ENCODE data around the gene IRF2BP1.

IRF2BP1 gene

DNA sequence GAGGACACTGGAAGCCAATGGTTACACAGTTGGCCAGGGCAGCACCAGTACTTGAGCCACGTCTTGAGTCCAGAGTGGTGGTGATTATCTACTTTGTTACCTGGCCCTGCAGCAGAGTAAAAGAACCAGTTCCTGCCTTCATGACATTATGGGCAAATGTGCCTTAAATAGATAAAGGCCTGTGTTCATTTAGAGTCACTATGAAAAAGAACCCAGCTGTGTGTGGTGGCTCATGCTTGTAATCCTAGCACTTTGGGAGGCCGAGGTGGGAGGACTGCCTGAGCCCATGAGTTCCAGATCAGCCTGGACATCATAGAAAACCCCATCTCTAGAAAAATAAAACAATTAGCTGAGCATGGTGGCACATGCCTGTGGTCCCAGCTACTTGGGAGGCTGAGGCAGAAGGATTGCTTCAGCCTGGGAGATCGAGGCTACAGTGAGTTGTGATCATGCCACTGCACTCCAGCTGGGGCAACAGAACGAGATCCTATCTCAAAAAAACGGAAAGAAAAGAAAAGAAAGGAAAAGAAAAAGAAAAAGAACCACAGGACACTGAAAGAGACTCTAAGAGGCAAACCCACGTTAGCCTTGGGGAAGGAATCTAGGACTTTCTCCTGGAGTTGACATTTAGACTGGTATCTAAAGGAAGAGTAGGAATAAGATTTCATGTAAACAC is 3.4 kb upstream of the IRF2BP1 start:
- no peak overlapping the region for H3K4me3 ChIP-seq (replicated peaks; ENCODE audit: insufficient read depth, low read length)
- no peaks in the 10 kb centered on the region for H3K27me3 ChIP-seq (ENCODE audit: insufficient read depth, poor library complexity, severe bottlenecking)
- H3K27ac ChIP-seq (replicated peaks) = no peak overlapping the region
- no peak for DNase-seq (ENCODE audit: low read depth in 1 of 2, low spot score in 1 of 2)
- TF ChIP-seq POLR2AphosphoS5 (IDR thresholded peaks at IDR 0.05; ENCODE audit: low read depth) (no peak), SPI1 (IDR thresholded peaks at IDR 0.05; ENCODE audit: borderline replicate concordance, low read depth) (no peak)
- TF ChIP-seq, protein P1, sequence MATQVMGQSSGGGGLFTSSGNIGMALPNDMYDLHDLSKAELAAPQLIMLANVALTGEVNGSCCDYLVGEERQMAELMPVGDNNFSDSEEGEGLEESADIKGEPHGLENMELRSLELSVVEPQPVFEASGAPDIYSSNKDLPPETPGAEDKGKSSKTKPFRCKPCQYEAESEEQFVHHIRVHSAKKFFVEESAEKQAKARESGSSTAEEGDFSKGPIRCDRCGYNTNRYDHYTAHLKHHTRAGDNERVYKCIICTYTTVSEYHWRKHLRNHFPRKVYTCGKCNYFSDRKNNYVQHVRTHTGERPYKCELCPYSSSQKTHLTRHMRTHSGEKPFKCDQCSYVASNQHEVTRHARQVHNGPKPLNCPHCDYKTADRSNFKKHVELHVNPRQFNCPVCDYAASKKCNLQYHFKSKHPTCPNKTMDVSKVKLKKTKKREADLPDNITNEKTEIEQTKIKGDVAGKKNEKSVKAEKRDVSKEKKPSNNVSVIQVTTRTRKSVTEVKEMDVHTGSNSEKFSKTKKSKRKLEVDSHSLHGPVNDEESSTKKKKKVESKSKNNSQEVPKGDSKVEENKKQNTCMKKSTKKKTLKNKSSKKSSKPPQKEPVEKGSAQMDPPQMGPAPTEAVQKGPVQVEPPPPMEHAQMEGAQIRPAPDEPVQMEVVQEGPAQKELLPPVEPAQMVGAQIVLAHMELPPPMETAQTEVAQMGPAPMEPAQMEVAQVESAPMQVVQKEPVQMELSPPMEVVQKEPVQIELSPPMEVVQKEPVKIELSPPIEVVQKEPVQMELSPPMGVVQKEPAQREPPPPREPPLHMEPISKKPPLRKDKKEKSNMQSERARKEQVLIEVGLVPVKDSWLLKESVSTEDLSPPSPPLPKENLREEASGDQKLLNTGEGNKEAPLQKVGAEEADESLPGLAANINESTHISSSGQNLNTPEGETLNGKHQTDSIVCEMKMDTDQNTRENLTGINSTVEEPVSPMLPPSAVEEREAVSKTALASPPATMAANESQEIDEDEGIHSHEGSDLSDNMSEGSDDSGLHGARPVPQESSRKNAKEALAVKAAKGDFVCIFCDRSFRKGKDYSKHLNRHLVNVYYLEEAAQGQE (IDR thresholded peaks at IDR 0.05; ENCODE audit: insufficient replicate concordance, low read depth) = no peak

DNA sequence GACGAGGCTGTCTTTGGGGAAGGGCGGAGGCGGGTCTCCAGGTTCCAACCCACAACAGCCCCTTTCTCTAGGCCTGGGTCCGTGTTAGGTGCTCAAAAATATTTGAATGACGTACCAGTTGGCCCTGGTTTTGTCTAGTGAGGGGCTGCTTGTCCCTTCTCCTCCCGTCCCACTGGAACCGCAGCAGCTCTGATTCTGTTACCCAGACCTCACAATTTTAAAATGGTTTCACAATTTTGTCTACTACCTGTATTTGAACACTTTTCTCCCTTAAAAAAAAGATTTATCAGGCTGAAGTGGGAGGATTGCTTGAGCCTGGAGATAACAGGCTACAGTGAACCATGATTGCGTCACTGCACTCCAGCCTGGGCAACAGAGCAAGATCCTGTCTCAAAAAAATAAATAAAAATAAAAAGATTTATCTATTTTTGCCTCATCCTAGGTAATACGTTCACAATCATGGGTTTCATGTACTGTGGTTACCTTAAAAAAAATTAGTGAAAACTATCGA is 1.3 kb upstream of the IRF2BP1 start:
- peak overlapping the region; percentile 67 for H3K4me3 ChIP-seq (replicated peaks; ENCODE audit: insufficient read depth, low read length)
- TF ChIP-seq, protein P2, sequence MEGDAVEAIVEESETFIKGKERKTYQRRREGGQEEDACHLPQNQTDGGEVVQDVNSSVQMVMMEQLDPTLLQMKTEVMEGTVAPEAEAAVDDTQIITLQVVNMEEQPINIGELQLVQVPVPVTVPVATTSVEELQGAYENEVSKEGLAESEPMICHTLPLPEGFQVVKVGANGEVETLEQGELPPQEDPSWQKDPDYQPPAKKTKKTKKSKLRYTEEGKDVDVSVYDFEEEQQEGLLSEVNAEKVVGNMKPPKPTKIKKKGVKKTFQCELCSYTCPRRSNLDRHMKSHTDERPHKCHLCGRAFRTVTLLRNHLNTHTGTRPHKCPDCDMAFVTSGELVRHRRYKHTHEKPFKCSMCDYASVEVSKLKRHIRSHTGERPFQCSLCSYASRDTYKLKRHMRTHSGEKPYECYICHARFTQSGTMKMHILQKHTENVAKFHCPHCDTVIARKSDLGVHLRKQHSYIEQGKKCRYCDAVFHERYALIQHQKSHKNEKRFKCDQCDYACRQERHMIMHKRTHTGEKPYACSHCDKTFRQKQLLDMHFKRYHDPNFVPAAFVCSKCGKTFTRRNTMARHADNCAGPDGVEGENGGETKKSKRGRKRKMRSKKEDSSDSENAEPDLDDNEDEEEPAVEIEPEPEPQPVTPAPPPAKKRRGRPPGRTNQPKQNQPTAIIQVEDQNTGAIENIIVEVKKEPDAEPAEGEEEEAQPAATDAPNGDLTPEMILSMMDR (IDR thresholded peaks at IDR 0.05; ENCODE audit: insufficient read depth, low read length) = no peak
- TF ChIP-seq, protein P1 (IDR thresholded peaks at IDR 0.05; ENCODE audit: insufficient replicate concordance, low read depth) = no peak
- TF ChIP-seq GABPA (IDR thresholded peaks at IDR 0.05; ENCODE audit: low read depth) (no peak), SPI1 (IDR thresholded peaks at IDR 0.05; ENCODE audit: borderline replicate concordance, low read depth) (no peak), POLR2AphosphoS5 (IDR thresholded peaks at IDR 0.05; ENCODE audit: low read depth) (no peak)
- no peak for DNase-seq (ENCODE audit: low read depth in 1 of 2, low spot score in 1 of 2)
- H3K27ac ChIP-seq (replicated peaks) = peak overlapping the region; percentile 84
- H3K27me3 ChIP-seq (ENCODE audit: insufficient read depth, poor library complexity, severe bottlenecking) = no peaks in the 10 kb centered on the region

DNA sequence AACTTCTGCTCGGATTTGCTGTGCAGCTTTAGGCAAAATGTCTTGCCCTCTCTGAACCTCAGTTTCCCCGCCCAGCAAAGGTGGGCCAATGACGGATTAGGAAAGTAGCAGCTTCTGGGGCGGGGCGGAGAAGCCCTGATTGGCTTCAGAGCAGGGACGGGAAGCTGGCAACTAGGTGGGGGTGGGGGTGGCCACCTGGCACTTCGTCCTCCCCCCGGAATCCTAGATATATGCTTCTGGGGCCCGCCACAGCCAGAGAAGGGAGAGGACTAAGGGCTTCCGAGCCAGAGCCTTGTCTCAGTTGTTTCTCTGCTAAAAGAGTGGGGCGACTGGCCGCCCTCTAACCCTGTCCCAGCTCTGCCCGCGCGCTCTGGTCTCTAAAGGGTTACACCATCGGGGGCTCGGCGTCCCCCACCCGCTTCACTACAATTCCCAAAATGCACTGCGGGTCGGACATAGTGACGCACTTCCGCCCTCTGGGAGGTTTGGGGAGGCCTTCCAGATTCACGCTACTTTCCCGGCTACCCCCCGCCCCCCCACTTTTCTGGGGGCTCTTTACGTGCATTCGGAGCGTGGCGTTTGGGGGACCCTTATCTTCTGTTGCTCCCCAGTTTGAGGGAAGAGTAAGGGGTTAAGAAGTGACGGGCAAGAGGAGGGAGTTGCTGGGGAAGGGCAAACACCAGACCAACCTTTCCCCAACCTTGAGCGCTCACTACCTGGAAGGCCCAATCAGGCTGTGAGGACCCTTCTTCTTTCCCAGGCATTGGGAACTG is 672 bp upstream of the IRF2BP1 start:
- Histone ChIP-seq H3K4me3 (replicated peaks; ENCODE audit: insufficient read depth, low read length) (peak overlapping the region; percentile 67), H3K27ac (replicated peaks) (peak overlapping the region; percentile 84), H3K27me3 (ENCODE audit: insufficient read depth, poor library complexity, severe bottlenecking) (no peaks in the 10 kb centered on the region)
- TF ChIP-seq SPI1 (IDR thresholded peaks at IDR 0.05; ENCODE audit: borderline replicate concordance, low read depth) (peak; percentile 71; the same call in 1 of the 2 replicates), POLR2AphosphoS5 (IDR thresholded peaks at IDR 0.05; ENCODE audit: low read depth) (peak; percentile 83), GABPA (IDR thresholded peaks at IDR 0.05; ENCODE audit: low read depth) (peak; percentile 84)
- TF ChIP-seq, protein P1 (IDR thresholded peaks at IDR 0.05; ENCODE audit: insufficient replicate concordance, low read depth) = no peak
- peak; percentile 85 to 92 for DNase-seq (ENCODE audit: low read depth in 1 of 2, low spot score in 1 of 2)

Data from HL-60 (cell line).